ENCODE measurements around the gene TSEN2.

GRCh38 chr3:12464181-12464580 lies 20.1 kb upstream of the TSEN2 start:
- TF ChIP-seq CTCF (conservative IDR thresholded peaks at IDR 0.05; ENCODE audit: low read length) = no peak
- TF ChIP-seq EZH2phosphoT487 (IDR thresholded peaks at IDR 0.05; ENCODE audit: borderline replicate concordance, low read depth, low read length) = no peak
